HepG2 (cell line): ENCODE results near the gene ANKRD30A. TPM values are rescaled to one million over a fixed set of nuclear protein-coding genes. Genes with fewer than 3 reads are reported as not detected.
"Not testable (repeated sequence)": the region's sequence is repeated elsewhere in the genome, so short reads cannot be mapped to it uniquely, and the experiment has no call there.

ENCODE experiments used
- ATAC-seq: fragments of 200-7000 bp; cut with Tn5 transposase; 3 replicates; pipeline ENCODE4 v1.9.1; 2020; ENCODE audit warnings: mild to moderate bottlenecking, moderate library complexity
- BruUV-seq: library from RNA; stranded (reverse); fragments of 400-500 nt; replicated peaks from 2 replicates; lab custom pipeline; 2021; lab: Mats Ljungman, UMichigan
- CTCF ChIA-PET: fragments of 300-600 bp; formaldehyde crosslinking; extraction: SDS; loops from one replicate; lab custom pipeline; 2021; ENCODE audit warnings: low total read pairs, inconsistent platforms, low intra/inter-chr PET ratio; lab: Yijun Ruan, JAX
- POLR2A ChIA-PET: fragments of 350-600 bp; sonication (Branson Sonifier 250); formaldehyde crosslinking; loops from one replicate; lab custom pipeline; 2020; ENCODE audit warnings: antibody characterized with exemption, inconsistent platforms; lab: Yijun Ruan, JAX
- DNase-seq: peaks from one replicate; pipeline ENCODE4 v3.0.0-alpha.2; 2015; ENCODE audit warnings: low spot score
- FAIRE-seq: peaks from 3 replicates; lab custom pipeline; 2011; peaks lifted over from hg19 to GRCh38; lab: Jason Lieb, UNC
- H2AFZ ChIP-seq: one replicate; pipeline ENCODE4 v1.6.1; 2011; ENCODE audit warnings: low read length, inconsistent platforms
- H3K27ac ChIP-seq: fragments of 300-600 bp; 3 replicates; pipeline ENCODE4 v1.8.0; 2011; ENCODE audit warnings: mixed run types, mild to moderate bottlenecking, mixed read lengths, low read length, inconsistent platforms; ENCODE audit not compliant: insufficient read depth; ENCODE audit errors: extremely low read length
- H3K27me3 ChIP-seq, 2 experiments: fragments of 200-600 bp in 1 of 2; 2 replicates in 1 of 2; 3 replicates in 1 of 2; pipeline versions ENCODE4 v1.6.0 to v1.8.0; 2011; ENCODE audit warnings: low read length in 2 of 2, mild to moderate bottlenecking in 2 of 2, moderate library complexity in 2 of 2, inconsistent platforms in 1 of 2; ENCODE audit not compliant: insufficient read depth in 2 of 2, control insufficient read depth in 1 of 2
- H3K36me3 ChIP-seq, 2 experiments: fragments of 200-600 bp in 1 of 2; replicated peaks in 1 of 2; 2 replicates in 1 of 2; 3 replicates in 1 of 2; pipeline versions ENCODE4 v1.5.1 to v1.8.0; 2011; ENCODE audit warnings: low read length in 2 of 2, inconsistent platforms in 1 of 2; ENCODE audit not compliant: insufficient read depth in 2 of 2, control insufficient read depth in 1 of 2
- H3K4me1 ChIP-seq: 2 replicates; pipeline ENCODE4 v1.5.1; 2012; ENCODE audit warnings: low read length, inconsistent platforms; ENCODE audit not compliant: insufficient read depth
- H3K4me2 ChIP-seq: 2 replicates; pipeline ENCODE4 v1.6.0; 2011; ENCODE audit warnings: low read depth, low read length, inconsistent platforms
- H3K4me3 ChIP-seq, 3 experiments: fragments of 200-600 bp in 1 of 3; sonication (generic), shearing (Covaris generic) in 1 of 3; replicated peaks in 1 of 3; 2 replicates each; pipeline ENCODE4 v1.5.1; 2011 to 2016; ENCODE audit warnings: low read length in 3 of 3, inconsistent platforms in 2 of 3, low read depth in 2 of 3, mild to moderate bottlenecking in 2 of 3, control low read depth in 1 of 3, mixed read lengths in 1 of 3; ENCODE audit not compliant: insufficient read depth in 1 of 3
- H3K79me2 ChIP-seq: one replicate; pipeline ENCODE4 v1.6.1; 2011; ENCODE audit warnings: low read length, inconsistent platforms; ENCODE audit not compliant: insufficient read depth
- H3K9ac ChIP-seq: 2 replicates; pipeline ENCODE4 v1.6.0; 2011; ENCODE audit warnings: mild to moderate bottlenecking, low read depth, low read length, inconsistent platforms; ENCODE audit not compliant: insufficient read depth
- H3K9me3 ChIP-seq: 2 replicates; pipeline ENCODE4 v1.5.1; 2012; ENCODE audit warnings: mild to moderate bottlenecking, low read length
- H4K20me1 ChIP-seq: 2 replicates; pipeline ENCODE4 v1.6.0; 2011; ENCODE audit warnings: inconsistent platforms, mild to moderate bottlenecking, low read length, moderate library complexity; ENCODE audit not compliant: insufficient read depth
- GABPB1 ChIP-seq: IDR thresholded peaks from 2 replicates; pipeline ENCODE4 v1.6.1; 2016; ENCODE audit warnings: mild to moderate bottlenecking, missing genetic modification reagents, moderate library complexity, missing compliant biosample characterization
- POLR2A ChIP-seq, 2 experiments: IDR thresholded peaks; 2 replicates each; pipeline ENCODE4 v1.6.1; 2011; ENCODE audit warnings: low read depth in 2 of 2, low read length in 2 of 2, mild to moderate bottlenecking in 1 of 2, moderate library complexity in 1 of 2; ENCODE audit not compliant: insufficient read depth in 1 of 2
- WGBS: methylation state at CpG from one replicate; pipeline ENCODE4 v1.1.6; 2017; ENCODE audit warnings: low lambda C conversion rate; 5-methylcytosine and 5-hydroxymethylcytosine counted together
- in situ Hi-C: cut with HindIII; loops from 2 replicates; pipeline ENCODE4 v1.10.0; 2017; ENCODE audit warnings: low pct_unique_long_range_greater_than_20kb; ENCODE audit not compliant: extremely low pct_ligation_motif_present
- intact Hi-C: fragments of 100-400 bp; cut with micrococcal nuclease; formaldehyde crosslinking; loops from one replicate; pipeline ENCODE4 v1.10.0; 2022; ENCODE audit not compliant: unreplicated experiment
- polyA plus RNA-seq, 8 experiments: library from polyadenylated mRNA; depleted of rRNA in 3 of 8; stranded (reverse) in 7 of 8; unstranded in 1 of 8; fragments of >200 nt; fragmentation: Illumina TruSeq in 4 of 8; extraction: Trizol in 4 of 8; gene quantifications; 2 replicates each; pipeline versions ENCODE4 v1.2.1 to v1.2.3, GENCODE V29; 2011 to 2016; ENCODE audit warnings: low read depth in 4 of 8, missing spikeins in 1 of 8, mixed read lengths in 1 of 8; ENCODE audit not compliant: insufficient read depth in 1 of 8
- total RNA-seq, 5 experiments: library from RNA; depleted of rRNA; stranded (reverse); fragments of >200 nt; fragmentation: Illumina TruSeq; extraction: Trizol; gene quantifications; 2 replicates each; pipeline ENCODE4 v1.2.3, GENCODE V29; 2016; ENCODE audit warnings: low read depth in 1 of 5
- TF ChIP-seq, protein P1 (sequence below): sonication (generic); formaldehyde crosslinking; IDR thresholded peaks from 2 replicates; pipeline ENCODE4 v1.4.0; 2020; ENCODE audit warnings: mild to moderate bottlenecking, missing genetic modification reagents

Gene ANKRD30A
- total and polyA plus RNA-seq, 2 of the 13 experiments (the other 11 are each of a cell fraction or from before 2014, with no cell fraction given) = not detected

DNA sequence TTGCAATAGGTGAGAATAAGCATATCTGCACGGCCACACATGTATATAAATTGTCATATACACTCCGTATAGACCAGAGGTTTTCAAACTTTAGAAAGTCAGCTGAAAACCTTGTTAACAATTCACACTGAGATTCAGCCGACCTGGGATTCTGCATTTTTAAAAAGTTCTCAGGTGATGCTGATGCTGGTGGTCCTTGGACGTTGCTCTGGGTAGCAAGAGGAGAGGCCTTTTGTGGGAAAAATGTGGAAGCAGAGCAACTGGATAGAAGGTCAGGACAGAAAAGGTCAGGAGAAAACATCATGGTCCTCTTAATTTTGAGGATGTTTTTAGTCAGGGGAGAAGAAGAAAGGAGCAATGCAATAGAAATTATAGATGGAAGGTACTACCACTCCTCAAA lies 52.9 kb downstream of the ANKRD30A start:
- H2AFZ ChIP-seq, in situ Hi-C loops, H4K20me1 ChIP-seq, DNase-seq, H3K9me3 ChIP-seq, H3K27me3 ChIP-seq, FAIRE-seq, CTCF ChIA-PET, H3K27ac ChIP-seq, H3K4me1 ChIP-seq, H3K79me2 ChIP-seq, BruUV-seq, H3K9ac ChIP-seq, intact Hi-C loops, POLR2A ChIA-PET, H3K4me3 ChIP-seq, ATAC-seq, H3K36me3 ChIP-seq, H3K4me2 ChIP-seq: not testable (repeated sequence)
- 4% methylated on average over 4 of the region's 4 CpGs for WGBS

DNA sequence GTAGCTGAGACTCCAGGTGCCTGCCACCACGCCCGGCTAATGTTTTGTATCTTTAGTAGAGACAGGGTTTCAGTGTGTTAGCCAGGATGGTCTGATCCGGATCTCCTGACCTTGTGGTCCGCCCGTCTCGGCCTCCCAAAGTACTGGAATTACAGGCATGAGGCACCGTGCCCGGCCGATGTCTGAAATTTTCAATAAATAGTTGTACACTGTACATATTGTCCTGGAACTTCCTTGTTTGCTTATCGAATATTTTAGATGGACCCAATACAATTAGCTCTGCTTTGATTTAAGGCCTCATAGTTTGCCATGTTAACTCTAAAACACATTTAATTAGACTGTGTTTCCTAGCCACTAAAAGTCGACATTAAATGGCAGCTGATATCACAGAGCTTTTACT lies 57.3 kb downstream of the ANKRD30A start:
- DNase-seq, in situ Hi-C loops, H3K9ac ChIP-seq, intact Hi-C loops, H3K4me1 ChIP-seq, H3K36me3 ChIP-seq, BruUV-seq, H3K4me3 ChIP-seq, CTCF ChIA-PET, ATAC-seq, FAIRE-seq, H3K27ac ChIP-seq, H4K20me1 ChIP-seq, H3K9me3 ChIP-seq, H2AFZ ChIP-seq, H3K27me3 ChIP-seq, POLR2A ChIA-PET, H3K79me2 ChIP-seq, H3K4me2 ChIP-seq: not testable (repeated sequence)
- WGBS = 0% methylated on average over 2 of the region's 11 CpGs

DNA sequence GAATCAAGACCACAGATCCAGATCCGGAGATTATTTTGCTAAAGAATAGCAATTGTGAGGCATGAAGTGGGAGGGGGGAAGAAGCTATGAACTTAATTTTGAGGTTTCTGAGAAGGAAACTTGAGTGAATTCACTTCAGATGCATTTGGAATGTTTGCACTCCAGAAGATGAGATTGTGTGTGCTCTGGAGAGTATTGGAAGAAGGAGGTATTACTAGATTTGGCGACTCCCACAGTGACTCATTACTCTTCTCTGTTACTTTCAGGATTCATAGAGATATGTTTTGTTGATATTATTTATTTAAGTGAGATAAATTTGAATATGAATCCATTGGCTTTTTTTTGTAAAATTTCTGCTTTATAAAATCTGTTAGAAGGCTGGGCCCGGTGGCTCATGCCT lies 80.7 kb downstream of the ANKRD30A start:
- FAIRE-seq (no peak), ATAC-seq (no peak), DNase-seq (no peak)
- Histone ChIP-seq H3K27ac (no peak overlapping the region), H3K79me2 (no peaks in the 10 kb centered on the region), H2AFZ (no peak overlapping the region), H3K4me2 (no peak overlapping the region), H3K4me3 (no peak overlapping the region), H4K20me1 (no peaks in the 10 kb centered on the region), H3K4me1 (no peaks in the 10 kb centered on the region), H3K36me3 (no peaks in the 10 kb centered on the region), H3K9me3 (no peaks in the 10 kb centered on the region), H3K9ac (no peak overlapping the region), H3K27me3 (no peaks in the 10 kb centered on the region)
- POLR2A ChIA-PET = no interaction called here
- 0% methylated on average over 3 of the region's 3 CpGs for WGBS
- intact Hi-C loops = no loop called here
- BruUV-seq = no TSS peak
- CTCF ChIA-PET = no interaction called here
- in situ Hi-C loops = no loop called here
- TF ChIP-seq GABPB1 = no peak
- TF ChIP-seq, protein P1, sequence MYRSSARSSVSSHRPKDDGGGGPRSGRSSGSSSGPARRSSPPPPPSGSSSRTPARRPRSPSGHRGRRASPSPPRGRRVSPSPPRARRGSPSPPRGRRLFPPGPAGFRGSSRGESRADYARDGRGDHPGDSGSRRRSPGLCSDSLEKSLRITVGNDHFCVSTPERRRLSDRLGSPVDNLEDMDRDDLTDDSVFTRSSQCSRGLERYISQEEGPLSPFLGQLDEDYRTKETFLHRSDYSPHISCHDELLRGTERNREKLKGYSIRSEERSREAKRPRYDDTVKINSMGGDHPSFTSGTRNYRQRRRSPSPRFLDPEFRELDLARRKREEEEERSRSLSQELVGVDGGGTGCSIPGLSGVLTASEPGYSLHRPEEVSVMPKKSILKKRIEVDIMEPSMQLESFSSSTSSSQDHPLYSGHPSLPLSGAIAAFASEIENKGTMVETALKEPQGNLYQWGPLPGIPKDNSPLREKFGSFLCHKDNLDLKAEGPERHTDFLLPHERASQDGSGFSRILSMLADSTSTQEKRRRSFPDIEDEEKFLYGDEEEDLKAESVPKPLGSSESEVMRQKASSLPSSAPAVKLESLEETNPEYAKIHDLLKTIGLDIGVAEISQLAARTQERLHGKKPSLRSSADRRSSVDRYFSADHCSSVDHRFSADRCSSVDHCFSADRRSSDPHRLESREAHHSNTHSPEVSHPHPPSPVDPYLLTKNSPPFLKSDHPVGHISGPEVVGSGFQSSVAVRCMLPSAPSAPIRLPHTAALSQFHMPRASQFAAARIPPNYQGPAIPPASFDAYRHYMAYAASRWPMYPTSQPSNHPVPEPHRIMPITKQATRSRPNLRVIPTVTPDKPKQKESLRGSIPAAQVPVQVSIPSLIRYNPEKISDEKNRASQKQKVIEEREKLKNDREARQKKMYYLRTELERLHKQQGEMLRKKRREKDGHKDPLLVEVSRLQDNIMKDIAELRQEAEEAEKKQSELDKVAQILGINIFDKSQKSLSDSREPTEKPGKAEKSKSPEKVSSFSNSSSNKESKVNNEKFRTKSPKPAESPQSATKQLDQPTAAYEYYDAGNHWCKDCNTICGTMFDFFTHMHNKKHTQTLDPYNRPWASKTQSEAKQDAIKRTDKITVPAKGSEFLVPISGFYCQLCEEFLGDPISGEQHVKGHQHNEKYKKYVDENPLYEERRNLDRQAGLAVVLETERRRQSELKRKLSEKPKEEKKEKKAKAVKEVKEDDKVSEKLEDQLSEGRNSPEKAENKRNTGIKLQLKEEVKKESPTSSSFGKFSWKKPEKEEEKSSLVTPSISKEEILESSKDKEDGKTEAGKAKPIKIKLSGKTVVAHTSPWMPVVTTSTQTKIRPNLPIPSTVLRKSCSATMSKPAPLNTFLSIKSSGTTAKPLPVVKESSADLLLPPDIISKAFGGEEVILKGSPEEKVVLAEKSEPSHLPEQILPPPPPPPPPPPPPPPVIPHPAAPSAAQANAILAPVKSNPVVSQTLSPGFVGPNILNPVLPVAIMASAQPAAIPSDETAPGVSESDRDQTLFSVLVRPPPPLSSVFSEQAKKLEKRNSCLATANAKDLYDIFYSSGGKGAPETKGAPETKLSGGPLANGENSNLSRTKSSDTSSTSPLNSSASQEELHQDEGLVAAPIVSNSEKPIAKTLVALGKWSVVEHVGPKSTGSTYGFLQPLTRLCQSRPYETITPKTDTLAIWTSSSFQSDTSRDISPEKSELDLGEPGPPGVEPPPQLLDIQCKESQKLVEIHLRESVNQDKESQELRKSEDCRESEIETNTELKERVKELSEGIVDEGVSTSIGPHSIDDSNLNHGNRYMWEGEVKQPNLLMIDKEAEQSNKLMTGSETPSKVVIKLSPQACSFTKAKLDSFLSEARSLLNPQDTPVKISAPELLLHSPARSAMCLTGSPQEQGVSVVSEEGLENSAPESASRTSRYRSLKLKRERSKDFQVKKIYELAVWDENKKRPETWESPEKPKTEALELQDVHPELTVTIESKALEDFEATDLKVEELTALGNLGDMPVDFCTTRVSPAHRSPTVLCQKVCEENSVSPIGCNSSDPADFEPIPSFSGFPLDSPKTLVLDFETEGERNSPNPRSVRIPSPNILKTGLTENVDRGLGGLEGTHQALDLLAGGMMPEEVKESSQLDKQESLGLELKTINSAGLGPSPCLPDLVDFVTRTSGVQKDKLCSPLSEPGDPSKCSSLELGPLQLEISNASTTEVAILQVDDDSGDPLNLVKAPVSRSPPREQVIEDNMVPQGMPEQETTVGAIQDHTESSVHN = no peak
- TF ChIP-seq POLR2A (IDR thresholded peaks at IDR 0.05; ENCODE audit: insufficient read depth in 1 of 2, low read depth in 2 of 2, low read length in 2 of 2) = no peak
